OCI-LY7 (cell line): ENCODE measurements around the gene EXOSC7. TPM values are rescaled to one million over a fixed set of nuclear protein-coding genes. Genes with fewer than 3 reads are reported as not detected.

ENCODE experiments used
- BruUV-seq: library from RNA; stranded (reverse); fragments of 400-500 nt; replicated peaks from 2 replicates; lab custom pipeline; 2021; lab: Mats Ljungman, UMichigan
- CTCF ChIA-PET: fragments of 300-600 bp; sonication (Branson Sonifier 250); formaldehyde crosslinking; loops from one replicate; lab custom pipeline; 2022; ENCODE audit warnings: antibody characterized with exemption; ENCODE audit not compliant: unreplicated experiment; lab: Charles Lee
- POLR2A ChIA-PET: fragments of 300-600 bp; sonication (Branson Sonifier 250); formaldehyde crosslinking; loops from one replicate; lab custom pipeline; 2022; ENCODE audit warnings: antibody characterized with exemption; lab: Charles Lee
- DNase-seq: peaks from one replicate; pipeline ENCODE4 v3.0.0-alpha.2; 2015; ENCODE audit warnings: low spot score
- H2AFZ ChIP-seq: fragments of 200-600 bp; sonication (generic), shearing (Covaris generic); 2 replicates; pipeline ENCODE4 v1.6.1; 2014; ENCODE audit warnings: mild to moderate bottlenecking, antibody characterized with exemption, low read length, moderate library complexity
- H3K27ac ChIP-seq: fragments of 200-600 bp; sonication (generic); 2 replicates; pipeline ENCODE4 v1.5.1; 2014; ENCODE audit warnings: mixed run types, low read depth, mild to moderate bottlenecking, moderate library complexity, low read length, inconsistent platforms; ENCODE audit not compliant: poor library complexity, severe bottlenecking
- H3K36me3 ChIP-seq: fragments of 200-600 bp; sonication (generic); 2 replicates; pipeline ENCODE4 v1.6.1; 2014; ENCODE audit warnings: mild to moderate bottlenecking, antibody characterized with exemption, low read length, moderate library complexity, mixed read lengths; ENCODE audit not compliant: insufficient read depth
- H3K4me1 ChIP-seq: fragments of 200-600 bp; sonication (generic); 2 replicates; pipeline ENCODE4 v1.5.1; 2014; ENCODE audit warnings: mild to moderate bottlenecking, low read length; ENCODE audit not compliant: insufficient read depth, poor library complexity, severe bottlenecking
- H3K4me2 ChIP-seq: fragments of 200-600 bp; sonication (generic); 2 replicates; pipeline ENCODE4 v1.6.1; 2014; ENCODE audit warnings: mild to moderate bottlenecking, low read length
- H3K4me3 ChIP-seq: fragments of 200-600 bp; sonication (generic); 2 replicates; pipeline ENCODE4 v1.5.1; 2014; ENCODE audit warnings: mild to moderate bottlenecking, low read depth, low read length; ENCODE audit not compliant: poor library complexity, severe bottlenecking
- H3K79me2 ChIP-seq: fragments of 200-600 bp; sonication (generic); 2 replicates; pipeline ENCODE4 v1.6.1; 2016; ENCODE audit warnings: low read depth, mild to moderate bottlenecking, low read length, moderate library complexity, mixed read lengths; ENCODE audit not compliant: insufficient read depth
- H3K9me2 ChIP-seq: fragments of 200-600 bp; sonication (generic); 2 replicates; pipeline ENCODE4 v1.6.1; 2016; ENCODE audit warnings: mild to moderate bottlenecking, low read length, mixed read lengths; ENCODE audit not compliant: insufficient read depth
- H3K9me3 ChIP-seq: fragments of 200-600 bp; sonication (generic); 2 replicates; pipeline ENCODE4 v1.6.1; 2014; ENCODE audit warnings: mild to moderate bottlenecking, mixed run types, low read length, mixed read lengths
- H4K20me1 ChIP-seq: fragments of 200-600 bp; sonication (generic); 2 replicates; pipeline ENCODE4 v1.6.1; 2014; ENCODE audit warnings: mild to moderate bottlenecking, antibody characterized with exemption, low read length, moderate library complexity, mixed read lengths; ENCODE audit not compliant: insufficient read depth
- EZH2phosphoT487 ChIP-seq: fragments of 200-600 bp; sonication (generic); IDR thresholded peaks from 2 replicates; pipeline ENCODE4 v1.6.1; 2018; ENCODE audit warnings: low read depth, borderline replicate concordance, mild to moderate bottlenecking, mixed run types, antibody characterized with exemption, low read length, moderate library complexity, mixed read lengths
- intact Hi-C: fragments of 100-400 bp; cut with micrococcal nuclease; formaldehyde crosslinking; loops from one replicate; pipeline ENCODE4 v1.10.0; 2022; ENCODE audit not compliant: unreplicated experiment
- total RNA-seq, 2 experiments: library from RNA; depleted of rRNA in 1 of 2; stranded (reverse); fragments of >200 nt in 1 of 2; shearing (Covaris generic) in 1 of 2; gene quantifications; 2 replicates each; pipeline ENCODE4 v1.2.3, GENCODE V29; 2014 to 2022
- TF ChIP-seq, protein P1 (sequence below): fragments of 200-600 bp; sonication (generic); conservative IDR thresholded peaks from 2 replicates; pipeline ENCODE4 v1.5.1; 2014; ENCODE audit warnings: mild to moderate bottlenecking, antibody characterized with exemption, low read length, moderate library complexity, mixed read lengths

Gene EXOSC7
- total RNA-seq, 2 experiments from 2014 or later, result 60.3 to 65.3 TPM

DNA sequence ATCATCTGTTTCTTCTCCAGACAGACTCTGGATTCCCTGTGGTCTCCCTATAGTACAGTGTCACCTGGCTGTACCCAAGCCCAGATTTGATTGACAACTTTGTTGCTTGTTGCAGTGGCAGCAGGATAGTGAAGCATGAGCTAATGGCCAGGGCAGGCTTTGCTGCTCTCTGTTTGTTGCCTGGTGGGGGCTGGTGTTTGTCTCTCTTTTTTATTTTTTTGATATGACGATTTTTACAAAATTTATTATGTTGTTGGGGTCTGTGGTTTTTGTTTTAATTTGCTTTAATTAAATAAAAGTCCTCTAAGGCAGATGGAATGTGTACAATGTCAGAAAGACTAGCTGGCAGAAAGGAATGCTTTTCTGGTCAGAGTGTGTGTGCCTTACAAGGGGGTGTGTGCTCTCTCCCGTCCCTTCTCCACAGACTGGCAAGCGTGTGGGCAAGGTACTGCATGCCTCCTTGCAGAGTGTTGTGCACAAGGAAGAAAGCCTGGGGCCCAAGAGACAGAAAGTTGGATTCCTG, 34.8 kb downstream of the EXOSC7 start:
- H3K27ac ChIP-seq, result no peak overlapping the region
- ChIA-PET CTCF (no interaction called here), POLR2A (interaction anchor here (1.7 kb wide), 1 partner anchor 12 kb away, joined by 6 read pairs; no protein-coding TSS in a partner anchor)
- no peak for DNase-seq
- intact Hi-C loops, result no loop called here
- no TSS peak for BruUV-seq
- H3K4me1 ChIP-seq, result peaks cover 14% of the 10 kb centered on the region
- no peak overlapping the region for H2AFZ ChIP-seq
- peaks cover 86% of the 10 kb centered on the region for H3K36me3 ChIP-seq
- H3K9me2 ChIP-seq, result no peaks in the 10 kb centered on the region
- H3K4me2 ChIP-seq, result no peak overlapping the region
- no peaks in the 10 kb centered on the region for H3K79me2 ChIP-seq
- H3K4me3 ChIP-seq, result no peak overlapping the region
- H4K20me1 ChIP-seq, result no peaks in the 10 kb centered on the region
- TF ChIP-seq EZH2phosphoT487, result no peak
- TF ChIP-seq, protein P1, sequence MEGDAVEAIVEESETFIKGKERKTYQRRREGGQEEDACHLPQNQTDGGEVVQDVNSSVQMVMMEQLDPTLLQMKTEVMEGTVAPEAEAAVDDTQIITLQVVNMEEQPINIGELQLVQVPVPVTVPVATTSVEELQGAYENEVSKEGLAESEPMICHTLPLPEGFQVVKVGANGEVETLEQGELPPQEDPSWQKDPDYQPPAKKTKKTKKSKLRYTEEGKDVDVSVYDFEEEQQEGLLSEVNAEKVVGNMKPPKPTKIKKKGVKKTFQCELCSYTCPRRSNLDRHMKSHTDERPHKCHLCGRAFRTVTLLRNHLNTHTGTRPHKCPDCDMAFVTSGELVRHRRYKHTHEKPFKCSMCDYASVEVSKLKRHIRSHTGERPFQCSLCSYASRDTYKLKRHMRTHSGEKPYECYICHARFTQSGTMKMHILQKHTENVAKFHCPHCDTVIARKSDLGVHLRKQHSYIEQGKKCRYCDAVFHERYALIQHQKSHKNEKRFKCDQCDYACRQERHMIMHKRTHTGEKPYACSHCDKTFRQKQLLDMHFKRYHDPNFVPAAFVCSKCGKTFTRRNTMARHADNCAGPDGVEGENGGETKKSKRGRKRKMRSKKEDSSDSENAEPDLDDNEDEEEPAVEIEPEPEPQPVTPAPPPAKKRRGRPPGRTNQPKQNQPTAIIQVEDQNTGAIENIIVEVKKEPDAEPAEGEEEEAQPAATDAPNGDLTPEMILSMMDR, result no peak
- H3K9me3 ChIP-seq, result no peaks in the 10 kb centered on the region

DNA sequence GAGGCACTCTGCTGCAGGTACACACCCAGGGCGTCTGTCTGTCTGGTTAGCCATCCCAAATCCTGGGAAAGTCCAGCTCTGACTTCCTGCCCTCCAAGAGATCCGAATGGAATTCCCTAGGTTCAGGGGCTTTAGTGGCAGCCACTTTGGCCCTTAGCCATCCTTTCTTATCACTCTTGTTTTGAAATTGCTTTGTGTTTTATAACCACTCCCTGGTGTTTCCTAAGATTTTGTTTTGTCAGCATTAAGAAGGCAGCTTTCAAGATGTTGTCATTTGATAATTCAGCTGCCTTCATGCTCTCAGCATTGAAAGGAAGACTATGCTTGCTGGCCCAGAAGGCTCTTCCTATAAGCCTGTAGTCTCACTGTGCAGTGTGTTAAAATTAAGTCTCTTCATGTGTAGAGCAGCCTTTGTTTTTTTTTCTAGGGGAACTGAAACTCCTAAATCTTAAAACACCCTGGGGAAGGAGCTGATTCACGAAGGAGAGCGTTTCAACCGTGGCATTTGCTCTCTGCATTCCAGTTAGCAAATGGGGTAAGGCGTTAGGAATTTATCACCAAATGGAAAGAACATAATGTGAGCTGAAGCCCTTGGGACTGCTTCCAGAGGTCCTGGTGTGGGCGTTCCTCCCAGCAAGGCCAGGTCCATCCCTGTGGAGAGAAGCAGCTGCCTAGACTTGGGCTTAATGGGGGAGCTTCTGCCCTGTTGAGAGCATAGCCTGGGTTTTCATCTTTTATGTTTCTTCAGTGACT, 35.9 kb downstream of the EXOSC7 start:
- peaks cover 83% of the 10 kb centered on the region for H3K36me3 ChIP-seq
- intact Hi-C loops, result no loop called here
- H3K9me3 ChIP-seq, result no peaks in the 10 kb centered on the region
- CTCF ChIA-PET, result no interaction called here
- no TSS peak for BruUV-seq
- TF ChIP-seq, protein P1, result no peak
- TF ChIP-seq EZH2phosphoT487, result no peak
- peaks cover 14% of the 10 kb centered on the region for H3K4me1 ChIP-seq
- no peaks in the 10 kb centered on the region for H3K9me2 ChIP-seq
- peak overlapping the region; percentile 32 for H3K4me2 ChIP-seq
- no peak overlapping the region for H3K4me3 ChIP-seq
- POLR2A ChIA-PET, result interaction anchor here (0.8 to 1.7 kb wide), 3 partner anchors 8 to 16 kb away, joined by 3 to 6 read pairs (median 3); no protein-coding TSS in a partner anchor
- no peak overlapping the region for H2AFZ ChIP-seq
- DNase-seq, result peak; percentile 53
- no peaks in the 10 kb centered on the region for H3K79me2 ChIP-seq
- no peaks in the 10 kb centered on the region for H4K20me1 ChIP-seq
- peak overlapping the region; percentile 10 for H3K27ac ChIP-seq

GRCh38 chr3:45012577-45012976, 36.5 kb downstream of the EXOSC7 start:
- no peak for DNase-seq
- ChIA-PET CTCF (no interaction called here), POLR2A (interaction anchor here (1.4 to 1.7 kb wide), 2 partner anchors 10 to 15 kb away, joined by 3 to 6 read pairs; no protein-coding TSS in a partner anchor)
- Histone ChIP-seq H3K36me3 (peaks cover 77% of the 10 kb centered on the region), H3K9me3 (no peaks in the 10 kb centered on the region), H2AFZ (no peak overlapping the region), H3K9me2 (no peaks in the 10 kb centered on the region), H4K20me1 (no peaks in the 10 kb centered on the region), H3K27ac (no peak overlapping the region), H3K4me3 (no peak overlapping the region), H3K4me1 (peaks cover 14% of the 10 kb centered on the region), H3K4me2 (no peak overlapping the region), H3K79me2 (no peaks in the 10 kb centered on the region)
- no peak for TF ChIP-seq EZH2phosphoT487
- TF ChIP-seq, protein P1, result no peak
- no TSS peak for BruUV-seq
- intact Hi-C loops, result no loop called here
